IMR-90 (cell line): Measurements from ENCODE around the gene TSSK3.

Experiments
- CEBPB ChIP-seq: IDR thresholded peaks from 2 replicates; pipeline ENCODE4 v1.6.1; 2012; ENCODE audit warnings: low read depth, low read length, improper control_type of control experiment
- CHD1 ChIP-seq: IDR thresholded peaks from 2 replicates; pipeline ENCODE4 v1.6.1; 2012; ENCODE audit warnings: low read depth, low read length, improper control_type of control experiment
- FOS ChIP-seq: fragments of 150-350 bp; IDR thresholded peaks from 2 replicates; pipeline ENCODE4 v1.6.1; 2016; ENCODE audit warnings: low read depth, low read length
- MAZ ChIP-seq: IDR thresholded peaks from 2 replicates; pipeline ENCODE4 v1.6.1; 2012; ENCODE audit warnings: low read depth, mild to moderate bottlenecking, low read length, improper control_type of control experiment, moderate library complexity, borderline replicate concordance
- POLR2A ChIP-seq: IDR thresholded peaks from 2 replicates; pipeline ENCODE4 v1.6.1; 2012; ENCODE audit warnings: mild to moderate bottlenecking, low read depth, low read length
- RAD21 ChIP-seq: IDR thresholded peaks from 2 replicates; pipeline ENCODE4 v1.6.1; 2012; ENCODE audit warnings: low read length, improper control_type of control experiment
- SMC3 ChIP-seq: fragments of 150-350 bp; IDR thresholded peaks from 2 replicates; pipeline ENCODE4 v1.6.1; 2016; ENCODE audit warnings: low read depth, mild to moderate bottlenecking, antibody characterized with exemption, low read length, moderate library complexity
- TF ChIP-seq, protein P1 (sequence below): conservative IDR thresholded peaks from 2 replicates; pipeline ENCODE4 v1.5.1; 2012; ENCODE audit warnings: mild to moderate bottlenecking, low read depth, low read length, improper control_type of control experiment
- TF ChIP-seq, protein P2 (sequence below): fragments of 150-350 bp; IDR thresholded peaks from 2 replicates; pipeline ENCODE4 v1.6.1; 2016; ENCODE audit warnings: low read depth, mild to moderate bottlenecking, low read length, moderate library complexity, borderline replicate concordance

DNA sequence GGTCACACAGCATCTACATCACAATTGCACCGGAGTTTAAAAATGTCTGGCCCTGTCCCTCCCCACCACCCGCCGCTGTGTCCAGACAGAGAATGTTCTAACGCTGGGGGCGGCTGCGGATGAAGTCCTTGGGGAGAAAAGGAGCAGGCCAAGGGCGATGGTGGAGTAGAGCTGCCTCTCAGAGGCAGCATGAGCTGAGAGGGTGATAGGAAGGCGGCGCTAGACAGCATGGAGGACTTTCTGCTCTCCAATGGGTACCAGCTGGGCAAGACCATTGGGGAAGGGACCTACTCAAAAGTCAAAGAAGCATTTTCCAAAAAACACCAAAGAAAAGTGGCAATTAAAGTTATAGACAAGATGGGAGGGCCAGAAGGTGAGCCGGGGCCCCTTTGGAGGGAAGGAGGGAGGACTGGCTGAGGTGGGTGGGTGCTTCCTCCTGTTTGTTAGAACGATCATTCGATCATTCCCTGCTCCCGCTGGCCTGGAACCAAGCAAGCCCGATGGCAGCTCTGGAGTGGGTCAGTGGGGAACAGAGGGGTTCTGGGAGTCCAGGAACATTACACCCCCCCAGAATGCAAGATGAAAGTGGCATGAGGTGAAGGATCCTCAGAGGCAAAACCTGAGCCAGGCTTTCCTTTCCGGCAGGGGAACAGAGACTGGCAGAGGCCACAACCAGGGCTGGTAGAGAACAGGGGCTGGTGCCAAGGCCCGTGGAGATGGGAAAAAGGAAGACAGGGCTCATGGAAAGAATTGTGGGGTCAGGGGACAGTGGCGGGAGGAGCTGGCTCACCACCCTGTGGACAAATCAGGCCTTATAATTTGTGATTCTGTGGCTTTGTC, at the start of gene TSSK3, which contains the start of gene FAM229A:
- TF ChIP-seq, protein P1, sequence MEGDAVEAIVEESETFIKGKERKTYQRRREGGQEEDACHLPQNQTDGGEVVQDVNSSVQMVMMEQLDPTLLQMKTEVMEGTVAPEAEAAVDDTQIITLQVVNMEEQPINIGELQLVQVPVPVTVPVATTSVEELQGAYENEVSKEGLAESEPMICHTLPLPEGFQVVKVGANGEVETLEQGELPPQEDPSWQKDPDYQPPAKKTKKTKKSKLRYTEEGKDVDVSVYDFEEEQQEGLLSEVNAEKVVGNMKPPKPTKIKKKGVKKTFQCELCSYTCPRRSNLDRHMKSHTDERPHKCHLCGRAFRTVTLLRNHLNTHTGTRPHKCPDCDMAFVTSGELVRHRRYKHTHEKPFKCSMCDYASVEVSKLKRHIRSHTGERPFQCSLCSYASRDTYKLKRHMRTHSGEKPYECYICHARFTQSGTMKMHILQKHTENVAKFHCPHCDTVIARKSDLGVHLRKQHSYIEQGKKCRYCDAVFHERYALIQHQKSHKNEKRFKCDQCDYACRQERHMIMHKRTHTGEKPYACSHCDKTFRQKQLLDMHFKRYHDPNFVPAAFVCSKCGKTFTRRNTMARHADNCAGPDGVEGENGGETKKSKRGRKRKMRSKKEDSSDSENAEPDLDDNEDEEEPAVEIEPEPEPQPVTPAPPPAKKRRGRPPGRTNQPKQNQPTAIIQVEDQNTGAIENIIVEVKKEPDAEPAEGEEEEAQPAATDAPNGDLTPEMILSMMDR: no peak
- TF ChIP-seq POLR2A: no peak
- no peak for TF ChIP-seq RAD21
- no peak for TF ChIP-seq MAZ
- no peak for TF ChIP-seq CHD1
- no peak for TF ChIP-seq SMC3
- TF ChIP-seq CEBPB: no peak
- TF ChIP-seq FOS: no peak
- TF ChIP-seq, protein P2, sequence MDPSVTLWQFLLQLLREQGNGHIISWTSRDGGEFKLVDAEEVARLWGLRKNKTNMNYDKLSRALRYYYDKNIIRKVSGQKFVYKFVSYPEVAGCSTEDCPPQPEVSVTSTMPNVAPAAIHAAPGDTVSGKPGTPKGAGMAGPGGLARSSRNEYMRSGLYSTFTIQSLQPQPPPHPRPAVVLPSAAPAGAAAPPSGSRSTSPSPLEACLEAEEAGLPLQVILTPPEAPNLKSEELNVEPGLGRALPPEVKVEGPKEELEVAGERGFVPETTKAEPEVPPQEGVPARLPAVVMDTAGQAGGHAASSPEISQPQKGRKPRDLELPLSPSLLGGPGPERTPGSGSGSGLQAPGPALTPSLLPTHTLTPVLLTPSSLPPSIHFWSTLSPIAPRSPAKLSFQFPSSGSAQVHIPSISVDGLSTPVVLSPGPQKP: no peak
